GM19328 (cell line): Measurements from ENCODE around the gene OSM.

Experiments used
- ATAC-seq: cut with Tn5 transposase; IDR thresholded peaks from one replicate; pipeline ENCODE4 v1.9.1; 2021; ENCODE audit warnings: mild to moderate bottlenecking, moderate library complexity; ENCODE audit not compliant: unreplicated experiment

Gene OSM

GRCh38 chr22:30265131-30265720, 1.4 kb downstream of the OSM start:
- no peak for ATAC-seq

DNA sequence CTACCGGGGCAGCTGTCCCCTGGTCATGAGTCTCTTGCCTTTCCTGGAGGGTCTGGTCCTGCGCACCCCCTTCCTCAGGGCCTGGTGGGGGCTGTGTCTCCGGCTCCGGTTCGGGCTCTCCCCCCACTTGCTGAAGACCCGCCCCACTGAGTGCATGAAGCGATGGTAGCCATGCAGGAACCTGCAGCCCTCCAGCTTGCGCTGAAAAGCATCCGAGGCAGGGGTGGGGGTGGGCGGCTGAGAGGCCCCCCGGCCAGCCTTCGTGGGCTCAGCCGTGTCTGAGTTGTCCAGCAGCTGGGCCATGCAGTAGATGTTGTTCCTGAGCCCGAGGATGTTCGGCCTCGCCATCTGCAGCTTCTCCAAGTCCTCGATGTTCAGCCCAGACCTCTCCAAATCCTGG, 2.8 kb downstream of the OSM start:
- ATAC-seq: no peak

DNA sequence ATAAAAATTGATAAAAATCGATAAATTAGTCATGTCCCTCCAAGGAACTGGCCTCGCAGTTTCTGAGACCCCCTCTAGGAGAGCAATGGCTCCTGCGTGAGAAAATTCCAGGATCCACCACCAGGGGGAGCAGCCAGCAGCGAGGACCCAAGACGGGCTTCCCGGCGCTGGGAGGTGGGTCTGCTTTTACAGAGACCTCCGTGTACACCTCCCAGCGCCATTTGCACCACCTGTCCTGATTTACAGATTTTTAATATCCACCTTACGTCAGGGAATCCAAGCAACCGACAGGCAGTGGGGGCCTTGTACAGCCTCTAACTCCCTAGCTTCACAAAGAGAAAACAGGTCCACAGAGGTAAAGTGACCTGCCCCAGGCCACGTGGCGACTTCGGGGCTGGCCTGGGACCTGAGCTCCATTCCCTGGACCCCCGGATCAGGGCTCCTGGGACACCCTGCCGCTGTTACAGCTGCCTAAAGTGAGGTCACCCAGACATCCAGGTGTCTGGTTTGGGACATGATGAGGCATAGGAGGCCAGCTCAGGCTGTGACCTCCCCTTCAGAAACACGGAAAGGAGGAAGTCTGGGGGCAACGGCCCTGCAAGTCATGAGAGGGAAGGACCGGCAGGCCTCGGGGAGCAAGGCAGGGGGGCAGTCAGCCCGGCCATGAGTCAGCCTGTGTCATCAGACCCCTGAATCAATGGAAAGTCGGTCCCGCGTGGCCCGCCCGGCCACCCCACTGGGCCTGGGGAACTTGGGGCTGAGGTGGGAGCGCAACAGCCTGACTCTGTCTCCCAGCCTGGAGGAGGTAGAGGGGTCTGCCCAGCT, 3.5 kb downstream of the OSM start:
- no peak for ATAC-seq

- no peak for ATAC-seq
Observed at GRCh38 chr22:30262112-30262511, 4.5 kb downstream of the OSM start.

GRCh38 chr22:30261134-30261533, 5.5 kb downstream of the OSM start:
- no peak for ATAC-seq

GRCh38 chr22:30260682-30261081, 6.0 kb downstream of the OSM start:
- ATAC-seq: no peak

DNA sequence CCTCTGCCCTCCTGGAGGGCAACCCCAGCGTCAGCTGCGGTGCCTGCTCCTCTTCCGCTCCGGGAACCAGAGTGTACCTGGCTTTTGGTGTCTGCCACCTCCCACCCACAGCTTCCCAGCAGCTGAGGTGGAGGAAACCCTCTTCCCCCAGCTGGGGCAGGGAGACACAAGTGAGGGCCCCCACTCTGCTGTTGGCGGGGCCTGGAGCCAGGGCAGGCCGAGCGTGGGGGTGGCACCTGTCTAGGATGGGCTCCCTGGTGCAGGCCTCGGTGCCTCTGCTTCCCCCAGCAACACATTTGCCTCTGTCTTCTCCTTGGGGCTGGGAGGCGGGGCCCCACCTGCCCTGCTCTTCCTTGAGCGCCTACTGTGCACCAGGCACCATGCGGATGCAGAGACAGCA, 6.4 kb downstream of the OSM start:
- ATAC-seq: no peak

DNA sequence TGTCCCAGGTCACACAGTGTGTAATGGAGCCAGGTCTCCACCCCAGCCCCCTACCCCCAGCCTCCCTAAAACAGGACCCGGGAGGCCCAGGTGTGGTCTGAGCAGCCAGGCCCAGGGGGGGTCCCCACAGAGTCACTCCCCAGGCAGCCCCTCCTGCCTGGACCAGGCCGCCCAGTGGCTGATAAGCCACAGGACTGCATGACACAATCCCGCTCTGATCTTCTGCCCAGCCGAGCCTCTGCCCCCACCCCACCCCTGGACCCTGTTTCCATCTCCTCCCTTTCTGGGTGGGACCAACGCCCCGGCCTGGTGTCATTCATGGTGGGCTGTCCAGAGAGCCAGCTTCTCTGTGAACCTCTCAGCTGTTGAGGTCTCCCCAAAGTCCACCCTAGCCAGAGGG, 12.3 kb downstream of the OSM start:
- ATAC-seq: no peak

DNA sequence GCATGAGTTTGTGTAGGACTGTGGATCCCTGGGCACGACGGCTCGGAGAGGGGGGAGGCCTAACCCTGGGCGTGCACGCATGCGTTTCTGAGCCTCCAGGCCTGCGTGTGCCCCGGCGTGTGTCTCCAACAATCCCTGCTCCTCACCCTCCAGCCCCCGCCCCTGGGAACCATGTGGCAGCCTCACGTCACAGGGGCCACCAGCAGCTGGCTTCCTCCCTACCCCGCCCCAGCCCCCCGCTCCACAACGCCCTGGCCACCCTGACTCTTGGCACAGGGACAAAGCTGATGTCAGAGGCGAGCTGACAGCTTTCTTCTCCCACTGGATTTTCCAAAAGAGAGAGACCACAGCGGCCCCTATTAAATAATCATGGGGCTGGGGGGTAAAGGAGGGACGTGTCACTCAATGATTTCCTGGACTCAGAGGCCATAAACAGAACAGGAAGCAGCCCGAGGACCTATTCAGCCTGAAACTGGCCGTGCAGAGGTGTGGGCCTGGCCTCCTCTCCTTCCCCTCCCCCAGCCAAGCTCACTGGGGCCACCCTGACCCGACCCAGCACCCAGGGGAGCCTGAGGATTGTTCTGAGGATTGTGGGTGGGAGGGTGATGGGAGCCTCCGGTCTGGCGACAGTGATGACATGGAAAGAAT, 13.3 kb downstream of the OSM start:
- no peak for ATAC-seq

DNA sequence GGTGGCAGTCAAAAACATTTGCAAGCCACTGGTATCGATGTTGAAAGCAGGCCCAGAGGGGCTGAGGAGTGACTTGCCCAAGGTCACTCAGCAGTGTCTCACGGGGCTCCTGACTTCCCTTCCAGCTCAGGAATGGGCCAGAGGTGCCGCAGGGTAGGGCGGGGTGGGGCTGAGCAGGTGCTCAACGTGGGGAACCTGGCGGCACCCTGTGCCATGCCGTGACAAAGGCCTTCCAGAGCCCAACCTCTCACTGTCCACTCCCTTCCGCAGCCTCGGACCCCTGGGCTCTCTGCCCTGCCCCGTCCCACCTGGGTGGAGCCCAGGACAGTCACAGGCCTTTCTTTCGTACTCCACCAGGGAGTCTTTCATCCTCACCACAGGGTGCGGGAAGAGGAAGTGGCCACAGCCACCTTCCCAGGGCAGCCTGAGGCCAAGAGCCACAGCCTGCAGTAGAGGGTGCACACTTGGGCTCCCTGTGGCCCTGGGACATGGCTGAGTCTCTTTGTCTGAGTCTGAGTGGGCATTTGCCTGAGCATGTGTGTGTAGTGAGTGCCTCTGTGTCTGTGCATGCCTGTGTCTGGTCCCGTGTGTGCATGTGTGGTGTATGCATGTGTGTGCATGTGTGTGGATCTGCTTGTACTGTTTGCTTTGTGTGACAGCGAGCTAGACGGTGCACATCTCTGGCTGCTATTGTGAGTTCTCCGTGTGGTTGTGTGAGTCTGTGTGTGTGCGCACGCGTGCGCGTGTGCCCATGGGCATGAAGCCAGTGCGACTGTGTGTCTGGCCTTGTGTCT, 14.0 kb downstream of the OSM start:
- ATAC-seq: no peak

DNA sequence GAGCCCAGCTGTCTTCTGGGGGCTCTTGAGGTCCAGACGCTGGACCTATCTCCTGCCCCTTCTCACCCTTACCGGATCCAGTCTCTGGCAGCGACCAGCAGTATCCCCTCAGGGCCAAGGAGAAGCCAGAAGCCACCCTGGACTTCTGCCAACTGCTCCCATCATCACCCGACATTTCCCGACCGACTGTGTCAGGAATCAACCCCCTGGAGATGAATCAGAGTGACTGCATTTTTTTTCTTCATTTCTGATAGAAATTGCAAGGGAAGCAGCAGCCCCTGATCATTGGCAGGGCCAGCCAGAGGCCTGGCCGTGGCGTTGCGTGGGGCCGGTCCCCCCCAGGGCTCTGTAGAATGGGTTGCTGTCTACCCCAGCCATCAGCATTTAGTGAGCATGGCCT, 14.9 kb downstream of the OSM start:
- ATAC-seq: no peak

DNA sequence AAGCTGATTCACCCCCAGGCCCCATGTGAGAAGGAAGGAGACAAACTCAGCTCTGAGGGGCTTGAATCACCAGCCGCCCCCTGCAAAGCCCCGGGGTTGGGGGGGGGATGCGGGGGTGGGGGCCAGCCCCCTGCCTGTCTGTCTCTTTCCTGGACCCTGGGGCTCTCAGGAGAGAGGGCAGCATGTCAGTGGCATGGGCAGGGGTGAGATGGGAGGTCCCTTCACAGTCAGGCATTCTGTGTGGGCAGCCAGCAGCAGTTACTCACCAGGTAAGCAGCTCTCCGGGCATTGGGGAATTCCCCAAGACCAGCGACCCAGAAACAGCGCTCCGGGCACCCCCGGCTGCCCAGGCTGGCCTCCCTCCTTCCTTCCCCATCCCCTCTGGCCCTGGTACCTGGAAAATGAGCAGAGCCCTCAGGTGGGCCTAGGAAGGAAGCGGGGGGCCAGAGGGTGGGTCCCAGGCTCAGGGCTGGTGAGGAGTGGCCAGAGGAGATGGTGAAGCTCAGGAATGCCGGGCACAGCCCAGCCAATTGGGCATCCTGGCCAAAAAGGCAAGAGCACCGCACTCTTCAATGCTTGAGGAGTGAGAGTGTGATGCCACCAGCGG, 15.9 kb downstream of the OSM start:
- no peak for ATAC-seq

- no peak for ATAC-seq
Observed at GRCh38 chr22:30250039-30250565, 16.5 kb downstream of the OSM start.

- no peak for ATAC-seq
Observed at GRCh38 chr22:30249049-30250038, 17.3 kb downstream of the OSM start.

DNA sequence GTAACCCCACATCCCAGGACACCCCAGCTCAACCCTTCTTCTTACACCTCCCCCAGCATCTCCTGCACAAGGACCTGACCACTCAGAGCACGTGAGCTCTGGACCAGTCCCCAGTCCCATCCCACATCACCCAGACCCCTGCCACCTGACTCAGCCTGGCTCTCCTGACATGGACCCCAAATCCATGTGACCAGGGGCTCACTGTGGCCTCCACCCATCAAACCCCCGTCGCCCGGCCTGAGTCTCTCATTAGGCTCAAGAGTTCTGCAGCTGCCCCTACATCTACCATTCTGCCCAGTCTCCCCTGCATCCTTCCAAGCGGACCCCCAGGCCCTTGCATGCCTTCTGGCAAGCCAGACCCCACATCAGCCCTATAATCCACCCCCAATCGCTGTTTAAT, 18.2 kb downstream of the OSM start:
- ATAC-seq: no peak

DNA sequence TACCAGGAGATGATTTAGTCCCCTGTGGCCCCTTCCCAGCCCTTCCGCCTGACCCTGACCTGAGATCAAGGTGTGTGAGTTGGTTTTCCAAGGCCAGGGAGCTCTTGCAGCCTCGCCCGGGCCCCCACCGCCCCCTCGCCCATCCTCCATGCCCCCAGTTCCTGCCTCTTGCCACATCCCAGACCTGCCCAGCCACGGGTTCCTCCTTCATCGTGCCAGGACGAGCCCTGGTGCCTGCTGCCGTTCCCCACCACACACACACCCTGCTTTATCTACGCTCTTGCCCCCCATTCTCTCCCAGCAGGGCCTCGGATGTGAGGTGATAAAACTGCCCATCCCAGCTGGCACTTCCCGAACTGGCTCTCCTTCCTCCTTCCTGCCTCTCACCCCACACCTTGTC, 18.7 kb downstream of the OSM start:
- ATAC-seq: no peak

- ATAC-seq: no peak
Observed at GRCh38 chr22:30247561-30247960, 19.1 kb downstream of the OSM start.

- no peak for ATAC-seq
Observed at GRCh38 chr22:30246814-30247376, 19.8 kb downstream of the OSM start.
